ENCODE results near the gene KRTAP9-7.
"Not testable (repeated sequence)": the region's sequence is repeated elsewhere in the genome, so short reads cannot be mapped to it uniquely, and the experiment has no call there.

The KRTAP9-7 gene, protein sequence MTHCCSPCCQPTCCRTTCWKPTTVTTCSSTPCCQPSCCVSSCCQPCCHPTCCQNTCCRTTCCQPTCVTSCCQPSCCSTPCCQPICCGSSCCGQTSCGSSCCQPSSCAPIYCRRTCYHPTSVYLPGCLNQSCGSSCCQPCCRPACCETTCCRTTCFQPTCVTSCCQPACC

DNA sequence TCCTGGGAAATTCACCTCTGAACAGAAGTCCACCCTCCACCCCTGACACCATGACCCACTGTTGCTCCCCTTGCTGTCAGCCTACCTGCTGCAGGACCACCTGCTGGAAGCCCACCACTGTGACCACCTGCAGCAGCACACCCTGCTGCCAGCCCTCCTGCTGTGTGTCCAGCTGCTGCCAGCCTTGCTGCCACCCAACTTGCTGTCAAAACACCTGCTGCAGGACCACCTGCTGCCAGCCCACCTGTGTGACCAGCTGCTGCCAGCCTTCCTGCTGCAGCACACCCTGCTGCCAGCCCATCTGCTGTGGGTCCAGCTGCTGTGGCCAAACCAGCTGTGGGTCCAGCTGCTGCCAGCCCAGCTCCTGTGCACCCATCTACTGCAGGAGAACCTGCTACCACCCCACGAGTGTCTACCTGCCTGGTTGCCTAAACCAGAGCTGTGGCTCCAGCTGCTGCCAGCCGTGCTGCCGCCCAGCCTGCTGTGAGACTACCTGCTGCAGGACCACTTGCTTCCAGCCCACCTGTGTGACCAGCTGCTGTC, at the start of gene KRTAP9-7:
KRTAP9-7 (plus strand) TSS at position 51 of the 543 bp plus-strand sequence; CDS start at position 51, 0 bp downstream.
- DNase-seq (ENCODE audit: low read depth); H3K4me3 ChIP-seq (ENCODE audit: low read depth, low read length): not testable (repeated sequence)

DNA sequence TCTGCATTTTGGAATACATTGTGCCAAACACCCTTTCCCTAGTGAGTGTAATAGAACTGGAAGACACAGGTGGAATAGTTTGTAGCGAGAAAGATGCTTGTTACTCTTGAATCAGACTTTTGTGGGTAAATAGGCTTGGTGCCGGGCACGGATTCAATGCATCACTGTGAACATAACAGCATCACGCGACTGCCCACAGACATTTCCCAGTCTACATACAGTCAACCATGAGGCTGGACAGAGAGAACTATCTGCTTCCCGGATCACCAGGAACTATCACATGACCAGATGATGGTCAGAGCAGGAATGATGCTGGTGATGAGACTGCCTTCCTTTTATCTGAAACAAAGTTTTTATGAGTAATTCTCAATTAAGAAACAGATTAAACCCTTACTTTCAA, 49.4 kb upstream of the KRTAP9-7 start:
- H3K4me3 ChIP-seq (ENCODE audit: low read depth, low read length) = no peak overlapping the region
- DNase-seq (ENCODE audit: low read depth) = no peak

DNA sequence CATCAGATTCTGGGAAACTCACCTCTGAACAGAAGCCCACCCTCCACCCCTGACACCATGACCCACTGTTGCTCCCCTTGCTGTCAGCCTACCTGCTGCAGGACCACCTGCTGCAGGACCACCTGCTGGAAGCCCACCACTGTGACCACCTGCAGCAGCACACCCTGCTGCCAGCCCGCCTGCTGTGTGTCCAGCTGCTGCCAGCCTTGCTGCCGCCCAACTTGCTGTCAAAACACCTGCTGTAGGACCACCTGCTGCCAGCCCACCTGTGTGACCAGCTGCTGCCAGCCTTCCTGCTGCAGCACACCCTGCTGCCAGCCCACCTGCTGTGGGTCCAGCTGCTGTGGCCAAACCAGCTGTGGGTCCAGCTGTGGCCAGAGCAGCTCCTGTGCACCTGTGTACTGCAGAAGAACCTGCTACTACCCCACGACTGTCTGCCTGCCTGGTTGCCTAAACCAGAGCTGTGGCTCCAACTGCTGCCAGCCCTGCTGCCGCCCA, 48.9 kb upstream of the KRTAP9-7 start, which contains the start of gene KRTAP9-2:
KRTAP9-2 (plus strand) TSS at position 51 of the 498 bp plus-strand sequence; CDS start at position 58, 7 bp downstream.
- H3K4me3 ChIP-seq (ENCODE audit: low read depth, low read length); DNase-seq (ENCODE audit: low read depth): not testable (repeated sequence)

DNA sequence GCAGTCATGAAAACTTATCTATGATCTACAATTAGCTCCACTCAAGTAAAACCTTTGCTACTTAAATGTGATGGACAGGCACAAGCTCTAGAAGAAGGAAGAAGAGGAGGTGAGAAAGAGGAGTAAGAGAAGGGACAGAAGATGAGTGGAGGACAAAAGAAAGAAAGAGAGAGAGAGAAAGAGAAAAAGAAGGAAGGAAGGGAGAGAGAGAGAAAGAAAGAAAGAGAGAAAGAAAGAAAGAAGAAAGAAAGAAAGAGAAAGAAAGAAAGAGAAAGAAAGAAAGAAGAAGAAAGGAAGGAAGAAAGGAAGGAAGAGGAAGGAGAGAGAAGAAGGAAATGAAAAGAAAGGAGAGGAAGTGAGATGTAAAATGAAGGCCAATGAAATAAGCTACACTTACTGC, 45.4 kb upstream of the KRTAP9-7 start:
- no peak overlapping the region for H3K4me3 ChIP-seq (ENCODE audit: low read depth, low read length)
- DNase-seq (ENCODE audit: low read depth) = no peak

DNA sequence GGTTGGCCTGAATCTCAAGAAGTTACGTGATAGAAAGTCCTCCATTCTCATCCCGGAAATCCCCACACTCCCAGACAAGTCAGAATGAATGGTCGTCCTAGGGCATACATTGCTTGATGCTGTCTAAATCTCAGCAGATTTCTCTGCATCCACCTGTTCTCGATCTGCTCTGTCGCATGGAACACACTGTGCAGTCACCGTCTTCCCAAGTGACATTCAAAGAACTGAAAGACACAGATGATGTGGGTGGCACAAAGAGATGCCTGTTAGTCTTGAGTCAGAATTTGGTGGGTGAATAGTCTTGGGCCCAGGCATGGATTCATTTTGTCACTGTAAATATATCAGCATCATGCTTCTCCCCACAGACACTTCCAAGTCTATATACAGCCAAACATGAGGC, 43.8 kb upstream of the KRTAP9-7 start:
- DNase-seq (ENCODE audit: low read depth) = no peak
- no peak overlapping the region for H3K4me3 ChIP-seq (ENCODE audit: low read depth, low read length)

DNA sequence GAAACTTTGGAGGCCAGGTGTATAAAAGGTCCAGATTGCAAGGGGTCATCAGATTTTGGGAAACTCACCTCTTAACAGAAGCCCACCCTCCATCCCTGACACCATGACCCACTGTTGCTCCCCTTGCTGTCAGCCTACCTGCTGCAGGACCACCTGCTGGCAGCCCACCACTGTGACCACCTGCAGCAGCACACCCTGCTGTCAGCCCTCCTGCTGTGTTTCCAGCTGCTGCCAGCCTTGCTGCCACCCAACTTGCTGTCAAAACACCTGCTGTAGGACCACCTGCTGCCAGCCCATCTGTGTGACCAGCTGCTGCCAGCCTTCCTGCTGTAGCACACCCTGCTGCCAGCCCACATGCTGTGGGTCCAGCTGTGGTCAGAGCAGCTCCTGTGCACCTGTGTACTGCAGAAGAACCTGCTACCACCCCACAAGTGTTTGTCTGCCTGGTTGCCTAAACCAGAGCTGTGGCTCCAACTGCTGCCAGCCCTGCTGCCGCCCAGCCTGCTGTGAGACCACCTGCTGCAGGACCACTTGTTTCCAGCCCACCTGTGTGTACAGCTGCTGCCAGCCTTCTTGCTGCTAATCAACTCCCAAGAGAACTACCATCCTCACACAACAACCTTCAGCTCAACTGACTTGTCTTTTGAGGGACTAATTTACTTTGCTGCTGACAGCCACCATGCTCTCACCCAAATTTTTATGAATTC, 42.9 kb upstream of the KRTAP9-7 start, which contains the start of gene KRTAP9-3:
KRTAP9-3 (plus strand) TSS at position 51 of the 707 bp plus-strand sequence; CDS start at position 104, 53 bp downstream.
- not testable (repeated sequence) for H3K4me3 ChIP-seq (ENCODE audit: low read depth, low read length)

DNA sequence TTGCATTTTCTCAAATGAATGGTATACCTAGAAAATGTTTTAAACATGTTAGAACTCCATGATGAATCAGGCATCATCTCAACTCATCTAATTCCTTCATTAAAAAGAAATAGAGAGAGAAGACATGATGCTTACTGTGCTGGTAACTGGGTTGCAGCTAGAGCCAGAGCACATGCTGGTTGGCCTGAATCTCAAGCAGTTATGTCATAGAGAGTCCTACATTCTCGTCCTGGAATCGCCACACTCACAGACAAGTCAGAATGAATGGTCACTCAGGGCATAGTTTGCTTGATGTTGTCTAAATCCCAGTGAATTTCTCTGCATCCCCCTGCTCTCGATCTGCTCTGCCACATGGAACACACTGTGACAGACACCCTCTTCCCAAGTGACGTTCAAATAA, 38.4 kb upstream of the KRTAP9-7 start:
- DNase-seq (ENCODE audit: low read depth); H3K4me3 ChIP-seq (ENCODE audit: low read depth, low read length): not testable (repeated sequence)

More for the DNA sequence above, 42.9 kb upstream of the KRTAP9-7 start, which contains the start of gene KRTAP9-3:
- DNase-seq (ENCODE audit: low read depth) = not testable (repeated sequence)

DNA sequence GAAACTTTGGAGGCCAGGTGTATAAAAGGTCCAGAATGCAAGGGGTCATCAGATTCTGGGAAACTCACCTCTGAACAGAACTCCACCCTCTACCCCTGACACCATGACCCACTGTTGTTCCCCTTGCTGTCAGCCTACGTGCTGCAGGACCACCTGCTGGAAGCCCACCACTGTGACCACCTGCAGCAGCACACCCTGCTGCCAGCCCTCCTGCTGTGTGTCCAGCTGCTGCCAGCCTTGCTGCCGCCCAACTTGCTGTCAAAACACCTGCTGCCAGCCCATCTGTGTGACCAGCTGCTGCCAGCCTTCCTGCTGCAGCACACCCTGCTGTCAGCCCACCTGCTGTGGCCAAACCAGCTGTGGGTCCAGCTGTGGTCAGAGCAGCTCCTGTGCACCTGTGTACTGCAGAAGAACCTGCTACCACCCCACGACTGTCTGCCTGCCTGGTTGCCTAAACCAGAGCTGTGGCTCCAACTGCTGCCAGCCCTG, 37.5 kb upstream of the KRTAP9-7 start, which contains the start of gene KRTAP9-8:
KRTAP9-8 (plus strand) TSS at position 51 of the 489 bp plus-strand sequence; CDS start at position 104, 53 bp downstream.
- DNase-seq (ENCODE audit: low read depth); H3K4me3 ChIP-seq (ENCODE audit: low read depth, low read length): not testable (repeated sequence)

DNA sequence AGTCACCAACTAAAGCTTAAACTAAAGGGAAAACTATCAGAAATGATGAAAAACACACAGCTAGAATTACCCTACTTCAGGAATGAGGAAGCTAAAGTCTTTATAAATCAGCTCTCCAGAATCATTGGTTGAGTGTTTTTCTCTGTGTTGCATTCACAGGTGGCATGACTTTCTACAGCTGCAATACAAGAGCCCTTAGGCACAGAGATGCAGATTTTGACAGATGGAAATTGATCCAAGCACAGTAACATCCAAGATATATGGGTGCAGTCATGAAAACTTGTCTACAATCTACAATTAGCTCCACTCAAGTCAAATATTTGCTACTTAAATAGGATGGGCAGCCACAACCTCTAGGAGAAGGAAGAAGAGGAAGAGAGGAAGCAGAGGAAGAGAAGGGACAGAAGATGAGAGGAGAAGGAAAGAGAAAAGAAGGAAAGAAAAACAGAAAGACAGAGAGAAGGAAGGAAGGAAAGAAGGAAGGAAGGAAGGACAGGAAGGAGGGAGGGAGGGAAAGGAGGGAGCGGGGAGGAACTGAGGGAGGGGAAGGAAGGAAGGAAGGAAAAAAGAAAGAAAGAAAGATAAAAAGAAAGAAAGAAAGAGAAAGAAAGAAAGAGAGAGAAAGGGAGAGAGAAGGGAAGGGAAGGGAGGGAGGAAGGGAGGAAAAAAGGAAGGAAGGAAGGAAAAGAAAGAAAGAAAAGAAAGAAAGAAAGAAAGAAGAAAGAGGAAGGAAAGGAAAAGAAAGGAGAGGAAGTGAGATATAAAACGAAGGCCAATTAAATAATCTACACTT, 28.3 kb upstream of the KRTAP9-7 start:
- not testable (repeated sequence) for DNase-seq (ENCODE audit: low read depth); H3K4me3 ChIP-seq (ENCODE audit: low read depth, low read length)

DNA sequence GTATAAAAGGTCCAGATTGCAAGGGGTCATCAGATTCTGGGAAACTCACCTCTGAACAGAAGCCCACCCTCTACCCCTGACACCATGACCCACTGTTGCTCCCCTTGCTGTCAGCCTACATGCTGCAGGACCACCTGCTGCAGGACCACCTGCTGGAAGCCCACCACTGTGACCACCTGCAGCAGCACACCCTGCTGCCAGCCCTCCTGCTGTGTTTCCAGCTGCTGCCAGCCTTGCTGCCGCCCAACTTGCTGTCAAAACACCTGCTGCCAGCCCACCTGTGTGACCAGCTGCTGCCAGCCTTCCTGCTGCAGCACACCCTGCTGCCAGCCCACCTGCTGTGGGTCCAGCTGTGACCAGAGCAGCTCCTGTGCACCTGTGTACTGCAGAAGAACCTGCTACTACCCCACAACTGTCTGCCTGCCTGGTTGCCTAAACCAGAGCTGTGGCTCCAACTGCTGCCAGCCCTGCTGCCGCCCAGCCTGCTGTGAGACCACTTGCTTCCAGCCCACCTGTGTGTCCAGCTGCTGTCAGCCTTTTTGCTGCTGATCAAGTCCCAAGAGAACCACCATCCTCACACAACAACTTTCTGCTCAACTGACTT, 25.8 kb upstream of the KRTAP9-7 start, which contains the start of gene KRTAP9-4:
KRTAP9-4 (plus strand) TSS at position 51 of the 604 bp plus-strand sequence; CDS start at position 85, 34 bp downstream.
- not testable (repeated sequence) for H3K4me3 ChIP-seq (ENCODE audit: low read depth, low read length); DNase-seq (ENCODE audit: low read depth)

DNA sequence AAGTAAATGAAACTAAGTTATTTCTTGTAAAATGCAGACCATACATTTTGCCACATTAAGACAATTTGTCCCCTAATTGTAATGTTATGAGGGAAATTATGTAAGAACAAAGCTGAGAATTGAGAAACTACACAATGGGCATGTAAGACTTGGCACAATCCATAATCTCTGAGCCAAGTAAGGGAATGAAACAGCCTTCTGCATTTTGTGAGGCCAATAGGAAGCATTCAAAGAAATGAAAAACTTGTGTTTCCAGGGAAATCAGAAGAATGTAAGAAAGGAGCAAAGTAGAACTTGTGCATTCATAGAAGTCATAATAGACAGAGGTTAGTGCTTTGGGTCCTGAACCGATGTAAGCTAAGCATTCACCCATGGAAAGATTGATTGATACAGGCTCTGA, 24.2 kb upstream of the KRTAP9-7 start:
- no peak for DNase-seq (ENCODE audit: low read depth)
- H3K4me3 ChIP-seq (ENCODE audit: low read depth, low read length) = no peak overlapping the region

DNA sequence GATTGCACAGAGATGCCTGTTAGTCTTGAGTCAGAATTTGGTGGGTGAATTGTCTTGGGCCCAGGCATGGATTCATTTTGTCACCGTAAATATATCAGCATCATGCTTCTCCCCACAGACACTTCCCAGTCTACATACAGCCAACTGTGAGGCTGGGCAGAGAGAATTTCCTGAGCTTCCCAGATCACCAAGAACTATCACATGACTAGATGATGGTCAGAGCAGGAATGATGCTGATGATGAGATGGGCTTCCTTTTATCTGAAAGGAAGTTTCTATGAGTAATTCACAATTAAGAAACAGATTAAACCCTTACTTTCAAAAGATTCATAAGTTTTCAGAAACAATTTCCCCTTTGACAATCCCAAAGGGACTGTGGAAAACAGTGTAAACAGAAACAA, 20.6 kb upstream of the KRTAP9-7 start:
- no peak overlapping the region for H3K4me3 ChIP-seq (ENCODE audit: low read depth, low read length)
- no peak for DNase-seq (ENCODE audit: low read depth)

DNA sequence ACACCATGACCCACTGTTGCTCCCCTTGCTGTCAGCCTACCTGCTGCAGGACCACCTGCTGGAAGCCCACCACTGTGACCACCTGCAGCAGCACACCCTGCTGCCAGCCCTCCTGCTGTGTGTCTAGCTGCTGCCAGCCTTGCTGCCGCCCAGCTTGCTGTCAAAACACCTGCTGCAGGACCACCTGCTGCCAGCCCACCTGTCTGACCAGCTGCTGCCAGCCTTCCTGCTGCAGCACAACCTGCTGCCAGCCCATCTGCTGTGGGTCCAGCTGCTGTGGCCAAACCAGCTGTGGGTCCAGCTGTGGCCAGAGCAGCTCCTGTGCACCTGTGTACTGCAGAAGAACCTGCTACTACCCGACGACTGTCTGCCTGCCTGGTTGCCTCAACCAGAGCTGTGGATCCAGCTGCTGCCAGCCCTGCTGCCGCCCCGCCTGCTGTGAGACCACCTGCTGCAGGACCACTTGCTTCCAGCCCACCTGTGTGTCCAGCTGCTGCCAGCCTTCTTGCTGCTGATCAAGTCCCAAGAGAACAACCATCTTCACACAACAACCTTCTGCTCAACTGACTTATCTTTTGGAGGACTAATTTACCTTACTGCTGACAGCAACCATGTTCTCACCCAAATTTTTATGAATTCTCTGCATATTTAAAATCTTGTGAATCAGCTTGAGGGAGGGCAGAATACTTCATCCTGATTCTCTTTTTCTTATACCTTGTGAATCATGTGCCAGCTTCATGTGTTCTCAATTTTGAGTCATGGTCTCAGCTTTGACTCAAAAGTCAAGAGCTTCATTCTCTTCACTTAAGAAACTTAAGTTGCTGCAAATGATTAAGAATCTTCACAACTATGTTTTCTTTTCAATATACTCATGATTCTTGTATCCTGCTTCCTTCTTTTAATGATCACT, 19.9 kb upstream of the KRTAP9-7 start, which contains the start of gene KRTAP9-9:
KRTAP9-9 (plus strand) TSS at position 4 of the 910 bp plus-strand sequence.
- not testable (repeated sequence) for H3K4me3 ChIP-seq (ENCODE audit: low read depth, low read length); DNase-seq (ENCODE audit: low read depth)

DNA sequence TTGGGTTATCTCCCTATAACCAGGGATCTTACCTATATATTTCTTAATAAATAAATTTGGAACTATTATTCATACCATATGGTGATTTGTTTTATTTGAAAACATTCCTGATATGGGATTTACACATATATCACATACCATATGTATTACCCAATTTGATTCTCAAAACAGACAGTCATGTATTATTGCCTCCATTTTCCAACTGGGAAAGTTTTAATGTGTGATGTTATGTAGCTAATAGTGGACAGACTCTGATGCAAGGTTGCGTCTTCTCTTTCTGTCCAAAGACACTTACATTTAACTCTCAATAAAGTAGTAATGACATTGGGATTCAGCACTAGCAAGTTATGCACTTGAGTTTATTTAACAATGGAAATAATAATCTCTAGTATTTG, 19.2 kb upstream of the KRTAP9-7 start:
- DNase-seq (ENCODE audit: low read depth) = no peak
- H3K4me3 ChIP-seq (ENCODE audit: low read depth, low read length) = no peak overlapping the region

DNA sequence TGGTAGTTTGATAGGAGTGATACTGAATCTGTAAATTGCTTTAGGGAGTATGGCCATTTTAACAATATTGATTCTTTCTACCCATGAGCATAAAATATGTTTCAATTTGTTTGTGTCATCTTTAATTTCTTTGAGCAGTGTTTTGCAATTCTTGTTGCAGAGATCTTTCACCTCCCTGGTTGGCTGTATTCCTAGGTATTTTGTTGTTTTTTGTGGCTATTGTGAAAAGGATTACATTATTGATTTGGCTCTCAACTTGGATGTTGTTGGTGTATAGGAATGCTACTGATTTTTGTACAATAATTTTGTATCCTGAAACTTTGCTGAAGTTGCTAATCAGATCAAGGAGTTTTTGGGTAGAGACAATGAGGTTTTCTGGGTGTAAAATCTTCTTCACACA, 17.1 kb upstream of the KRTAP9-7 start:
- H3K4me3 ChIP-seq (ENCODE audit: low read depth, low read length) = no peak overlapping the region
- DNase-seq (ENCODE audit: low read depth) = no peak

DNA sequence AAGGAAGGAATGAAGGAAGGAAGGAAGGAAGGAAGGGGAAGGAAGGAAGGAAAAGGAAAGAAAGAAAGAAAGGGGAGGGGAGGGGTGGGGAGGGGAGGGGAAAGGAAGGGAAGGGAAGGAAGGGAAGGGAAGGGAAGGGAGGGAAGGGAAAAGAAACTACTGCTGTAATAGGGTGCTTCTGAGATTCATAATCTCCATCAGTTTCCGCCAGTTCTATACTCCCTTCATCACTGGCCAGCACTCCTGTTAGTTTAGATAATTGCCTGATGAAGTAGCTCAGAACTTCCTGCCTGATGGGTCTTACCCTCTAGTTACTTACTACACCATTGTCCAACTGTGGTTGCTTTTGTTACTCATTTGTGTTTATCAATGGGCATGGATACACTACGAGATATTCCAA, 12.3 kb upstream of the KRTAP9-7 start:
- DNase-seq (ENCODE audit: low read depth) = no peak

DNA sequence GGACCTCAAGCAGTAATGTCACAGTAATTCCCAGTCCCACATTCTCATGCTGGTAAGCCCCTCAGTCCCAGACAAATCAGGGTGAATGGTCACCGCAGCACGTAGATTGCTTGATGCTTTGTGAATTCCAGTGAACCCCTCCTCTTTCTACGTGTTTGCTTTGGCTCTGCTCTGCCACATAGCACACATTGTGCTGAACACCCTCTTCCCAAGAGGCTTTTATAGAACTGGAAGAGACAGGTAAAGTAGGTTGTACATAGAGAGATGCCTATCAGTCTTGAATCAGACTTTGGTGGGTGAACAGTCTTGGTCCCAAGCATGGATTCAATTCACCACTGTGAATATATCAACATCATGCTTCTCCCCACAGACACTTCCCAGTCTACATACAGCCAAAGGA, 10.9 kb upstream of the KRTAP9-7 start:
- DNase-seq (ENCODE audit: low read depth) = no peak
- no peak overlapping the region for H3K4me3 ChIP-seq (ENCODE audit: low read depth, low read length)

More for the DNA sequence above, 12.3 kb upstream of the KRTAP9-7 start:
- H3K4me3 ChIP-seq (ENCODE audit: low read depth, low read length) = no peak overlapping the region

DNA sequence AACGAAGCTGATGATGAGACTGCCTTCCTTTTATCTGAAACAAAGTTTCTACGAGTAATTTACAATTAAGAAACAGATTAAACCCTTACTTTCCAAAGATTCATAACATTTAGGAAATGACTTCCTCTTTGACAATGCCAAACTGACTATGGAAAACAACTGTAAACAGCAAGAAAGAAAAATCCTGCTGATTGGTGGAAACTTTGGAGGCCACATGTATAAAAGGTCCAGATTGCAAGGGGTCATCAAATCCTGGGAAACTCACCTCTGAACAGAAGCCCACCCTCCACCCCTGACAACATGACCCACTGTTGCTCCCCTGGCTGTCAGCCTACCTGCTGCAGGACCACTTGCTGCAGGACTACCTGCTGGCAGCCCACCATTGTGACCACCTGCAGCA, 10.4 kb upstream of the KRTAP9-7 start, which contains the start of gene KRTAP9-6:
KRTAP9-6 (plus strand) TSS at position 301 of the 400 bp plus-strand sequence; CDS start at position 301, 0 bp downstream.
- no peak within 1 kb of the TSS for H3K4me3 ChIP-seq (ENCODE audit: low read depth, low read length)
- DNase-seq (ENCODE audit: low read depth) = no peak
